NCI-H510A treated with DMSO at 0.1 percent for 48 hours (cell line): ENCODE measurements around the gene WWOX.

ENCODE experiments used
- DNase-seq: peaks from one replicate; lab custom pipeline; 2025; lab: John Stamatoyannopoulos, UW

The WWOX gene

DNA sequence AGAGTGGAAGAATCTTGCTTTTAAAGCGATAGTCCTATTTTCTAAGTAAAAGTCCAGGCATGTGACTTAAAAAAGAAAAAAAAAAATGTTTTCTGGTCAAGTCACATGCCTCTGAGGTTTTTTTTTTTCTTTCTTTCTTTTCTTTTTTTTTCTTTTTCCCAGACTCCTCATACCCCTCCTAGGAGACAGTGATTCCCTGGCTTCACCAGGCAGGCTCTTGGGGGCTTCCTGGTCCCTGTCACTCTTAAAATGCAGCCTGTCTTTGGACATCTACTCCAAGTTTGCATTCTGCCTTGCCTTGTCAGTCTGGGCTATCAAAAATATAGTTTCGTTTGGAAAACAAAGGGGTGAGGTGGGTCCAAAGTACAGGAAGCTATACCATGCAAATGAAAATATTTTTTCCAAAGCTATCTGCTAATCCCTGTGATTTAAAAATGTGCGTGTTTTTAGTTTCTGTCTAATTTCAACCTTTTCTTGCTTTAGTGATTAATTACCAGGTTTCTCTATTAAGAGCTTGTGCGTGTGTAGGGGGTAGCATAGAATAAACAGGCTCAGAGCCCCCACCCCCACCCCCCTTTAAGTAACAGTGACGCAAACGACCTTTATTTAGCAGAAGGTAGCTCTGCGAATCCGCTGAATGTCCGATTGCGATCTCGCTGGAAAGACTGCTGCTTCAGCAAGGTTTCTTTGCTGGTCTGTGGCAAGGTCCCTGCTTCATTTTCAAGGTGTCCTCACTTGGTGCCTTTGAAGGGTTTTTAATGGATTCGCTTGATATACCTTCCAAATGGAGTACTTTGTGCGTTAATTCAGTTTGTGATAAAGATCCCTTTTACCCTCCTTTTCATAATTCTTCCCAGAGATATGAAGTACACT, 510.2 kb downstream of the WWOX start:
- DNase-seq = no peak

DNA sequence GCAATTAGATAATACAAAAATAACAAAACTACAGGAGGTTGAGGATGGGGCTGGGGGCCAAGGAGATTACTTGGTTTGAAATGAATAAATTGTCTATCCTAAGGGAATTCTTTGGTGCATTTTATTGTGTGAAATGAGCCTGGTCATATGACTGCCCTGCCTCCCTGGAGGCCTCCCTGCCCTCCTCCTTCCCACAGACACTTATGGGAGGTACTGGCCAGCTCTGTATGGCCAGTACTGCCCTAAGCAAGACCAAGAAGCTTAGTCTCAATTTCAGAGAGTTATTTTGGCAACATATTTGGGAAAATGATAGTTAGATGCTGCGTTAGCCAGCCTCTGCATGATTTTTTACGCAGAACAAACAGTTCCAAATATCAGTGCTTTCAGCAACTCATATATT, 511.9 kb downstream of the WWOX start:
- no peak for DNase-seq

DNA sequence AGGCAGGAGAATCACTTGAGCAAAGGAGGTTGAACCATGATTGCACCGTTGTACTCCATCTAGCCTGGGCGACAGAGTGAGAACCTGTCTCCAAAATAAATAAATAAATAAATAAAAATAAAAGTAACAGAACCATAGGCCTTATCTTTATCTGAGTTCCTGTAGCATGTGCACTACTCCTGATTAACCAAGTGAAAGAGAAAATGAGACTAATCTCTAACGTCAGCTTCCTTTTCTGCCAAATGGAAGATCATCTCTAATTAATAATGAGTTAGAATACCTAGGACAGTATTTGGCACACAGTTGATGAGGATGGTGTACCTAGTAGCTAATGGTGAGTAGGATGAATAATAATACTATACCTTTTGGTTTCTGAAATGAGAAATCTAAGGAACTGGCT, 520.4 kb downstream of the WWOX start:
- DNase-seq = no peak

DNA sequence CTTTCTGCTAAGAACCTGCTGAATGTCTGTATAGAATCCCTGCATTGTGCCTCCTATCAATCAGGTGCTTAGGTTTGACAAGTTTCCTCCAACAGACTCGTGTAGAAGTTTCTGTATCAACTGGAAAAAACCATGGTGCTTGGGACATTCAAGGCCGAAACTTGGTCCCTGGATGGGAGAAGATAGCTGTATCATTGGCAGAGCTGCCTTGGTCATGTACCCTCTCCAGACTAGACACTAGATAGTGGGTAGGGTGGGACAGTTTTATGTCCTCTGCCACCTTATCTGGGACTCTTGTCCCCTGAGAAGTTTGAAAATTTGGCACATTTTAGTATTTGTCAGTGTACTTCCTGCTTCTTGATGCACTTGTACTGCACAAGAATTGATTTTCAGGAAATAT, 520.8 kb downstream of the WWOX start:
- no peak for DNase-seq

DNA sequence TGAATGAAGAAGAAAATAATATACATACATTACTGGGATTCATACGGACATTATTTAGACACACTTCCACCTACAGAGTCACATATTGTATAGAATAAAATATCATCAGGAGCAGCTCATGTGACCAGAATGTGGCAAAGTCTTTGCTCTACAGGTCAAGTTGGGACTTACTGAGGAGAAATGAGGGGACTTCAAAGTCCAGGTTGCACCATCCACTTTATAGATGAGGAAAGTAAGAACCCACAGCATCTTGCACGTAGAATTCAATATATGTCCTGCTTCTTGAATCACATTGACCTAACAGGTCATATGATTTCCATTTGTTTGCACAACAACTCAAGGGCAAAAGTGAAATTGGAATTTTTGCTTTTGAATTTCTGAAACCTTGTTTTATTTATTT, 524.3 kb downstream of the WWOX start:
- DNase-seq = no peak

DNA sequence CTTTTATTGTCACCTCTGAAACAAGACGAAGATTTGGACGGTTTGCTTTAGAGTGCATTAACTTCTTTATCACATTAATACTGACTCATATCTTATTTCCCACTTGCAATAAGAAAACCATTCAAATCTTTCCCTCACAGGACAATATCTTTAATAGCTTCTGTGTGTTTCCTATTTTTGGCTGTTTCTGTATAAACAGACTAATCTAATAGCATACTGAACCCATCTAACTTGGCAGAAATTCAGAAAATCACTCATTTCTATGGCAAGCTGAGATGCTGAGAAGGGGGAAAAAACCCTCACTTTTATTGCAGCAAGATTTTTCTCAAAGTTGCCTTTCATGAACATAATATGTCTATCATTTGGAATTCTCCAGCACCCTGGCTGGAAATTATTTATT, 524.9 kb downstream of the WWOX start:
- no peak for DNase-seq

DNA sequence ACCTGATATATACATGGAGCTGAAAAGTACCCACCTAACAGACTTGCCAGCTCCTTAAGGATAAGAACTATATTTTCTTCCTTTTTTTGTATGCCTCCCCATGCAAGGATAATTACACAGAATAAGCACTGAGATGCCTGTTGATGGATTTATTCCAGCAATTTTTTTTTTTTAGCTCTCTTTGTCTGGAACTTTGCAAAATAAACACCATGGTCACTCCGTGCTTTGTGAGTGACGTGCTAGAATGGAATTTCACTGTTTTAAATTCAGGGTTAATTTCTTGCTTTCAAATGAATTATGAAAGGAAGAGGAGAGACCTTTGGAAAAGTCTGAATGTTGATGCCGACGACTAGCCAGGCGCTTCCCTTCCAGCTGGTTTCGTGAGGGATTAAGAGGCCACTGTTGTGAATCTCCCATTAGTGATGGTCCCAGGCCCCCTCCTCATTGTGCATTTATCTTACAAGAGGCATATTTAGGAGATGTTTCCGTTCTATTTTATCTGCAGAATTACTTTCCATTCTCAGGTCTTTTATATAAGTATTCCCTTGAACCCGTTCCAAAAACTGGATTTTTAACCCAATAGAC, 529.1 kb downstream of the WWOX start:
- no peak for DNase-seq

DNA sequence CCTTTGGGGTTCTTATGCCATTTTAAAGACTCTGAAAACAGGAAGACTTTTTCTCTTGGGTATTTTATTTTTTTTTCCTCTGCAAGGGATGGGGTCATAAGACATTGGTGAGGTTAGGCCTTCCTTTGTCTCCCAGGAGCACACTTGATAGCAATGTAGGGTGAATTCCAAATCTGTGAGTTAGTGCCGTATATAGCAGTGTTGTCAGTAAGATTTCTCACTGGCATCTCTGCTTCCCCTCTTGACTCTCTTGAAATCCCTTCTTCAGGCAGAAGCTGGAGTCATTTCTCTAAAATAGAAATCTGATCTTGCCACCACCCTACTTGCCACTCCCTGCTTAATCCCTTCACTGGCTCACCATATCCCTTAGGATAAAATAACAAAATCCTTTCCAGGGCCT, 529.7 kb downstream of the WWOX start:
- no peak for DNase-seq

DNA sequence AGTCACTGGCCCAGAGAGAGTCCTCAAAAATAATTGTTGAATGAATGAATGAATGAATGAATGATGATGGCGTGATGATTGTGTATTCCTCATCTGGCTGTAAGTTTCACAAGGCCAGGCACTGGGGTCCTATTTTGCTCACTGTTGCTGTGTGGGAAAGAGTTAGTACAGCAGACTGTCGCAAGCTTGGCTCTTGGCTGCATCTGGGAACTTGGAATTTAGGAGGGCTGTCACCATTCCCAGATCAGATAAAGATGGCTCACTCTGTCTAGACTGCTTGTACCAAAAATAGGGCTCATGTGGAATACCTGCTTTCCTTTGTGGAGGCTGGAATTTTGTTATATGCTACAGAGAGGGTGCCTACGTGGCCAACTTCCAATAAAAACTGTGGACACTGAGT, 530.6 kb downstream of the WWOX start:
- no peak for DNase-seq

DNA sequence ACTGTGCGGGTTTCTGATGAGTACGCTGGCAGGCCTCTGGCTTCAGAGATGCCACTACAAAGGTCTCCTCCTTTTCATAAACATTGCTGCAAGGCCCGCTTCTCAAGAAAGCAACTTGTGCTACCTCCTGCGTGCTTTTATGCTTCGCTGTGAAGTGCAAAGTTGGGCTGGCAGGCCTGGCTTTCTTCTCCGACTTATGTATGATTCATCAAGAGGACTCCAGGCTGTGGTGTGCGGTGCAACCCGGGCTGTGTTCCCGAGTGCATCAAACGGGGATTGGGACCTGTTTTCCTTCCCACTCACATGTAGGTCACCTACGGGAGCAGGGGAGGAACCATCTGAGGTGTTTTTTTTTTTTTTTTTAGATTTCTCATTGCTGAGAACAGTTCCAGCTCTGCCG, 534.1 kb downstream of the WWOX start:
- no peak for DNase-seq

DNA sequence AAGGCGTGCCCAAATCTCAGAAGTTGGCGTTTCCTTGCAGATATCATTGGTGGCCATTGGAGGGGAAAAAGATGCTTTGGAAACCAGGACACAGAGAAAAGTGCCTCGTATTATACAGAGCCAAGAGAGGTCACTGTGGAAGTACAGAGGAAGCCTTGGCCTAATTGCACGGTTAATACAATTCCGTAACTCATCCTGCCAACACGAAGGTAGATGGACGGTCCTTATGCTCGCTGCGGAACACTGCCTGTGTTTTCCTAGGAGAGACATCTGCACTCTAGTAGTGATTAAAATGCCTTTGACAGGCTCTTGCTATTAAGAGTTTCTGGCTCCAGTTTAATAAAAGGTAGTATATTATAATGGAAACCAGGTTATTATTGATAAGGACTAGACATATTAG, 536.4 kb downstream of the WWOX start:
- DNase-seq = no peak

DNA sequence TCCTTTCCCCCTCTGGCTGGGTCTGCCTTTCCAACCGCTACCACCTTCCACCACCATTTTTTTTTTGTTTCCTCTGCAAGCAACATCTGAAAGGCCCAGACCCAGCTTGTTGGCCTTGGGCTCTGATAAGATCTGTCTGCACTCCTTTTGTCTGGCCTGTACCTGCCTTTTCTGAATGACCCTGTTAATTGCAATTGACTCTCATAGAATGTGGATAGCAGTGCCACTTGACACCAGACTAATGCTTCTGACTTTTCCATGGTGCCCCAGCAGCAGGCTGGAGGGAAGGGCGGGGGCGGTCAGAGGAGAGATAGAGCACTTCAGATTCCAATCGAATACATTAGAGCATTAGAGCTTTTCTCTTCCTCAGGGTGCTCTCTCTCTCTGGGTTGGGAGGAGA, 538.9 kb downstream of the WWOX start:
- peak; percentile 71 for DNase-seq

DNA sequence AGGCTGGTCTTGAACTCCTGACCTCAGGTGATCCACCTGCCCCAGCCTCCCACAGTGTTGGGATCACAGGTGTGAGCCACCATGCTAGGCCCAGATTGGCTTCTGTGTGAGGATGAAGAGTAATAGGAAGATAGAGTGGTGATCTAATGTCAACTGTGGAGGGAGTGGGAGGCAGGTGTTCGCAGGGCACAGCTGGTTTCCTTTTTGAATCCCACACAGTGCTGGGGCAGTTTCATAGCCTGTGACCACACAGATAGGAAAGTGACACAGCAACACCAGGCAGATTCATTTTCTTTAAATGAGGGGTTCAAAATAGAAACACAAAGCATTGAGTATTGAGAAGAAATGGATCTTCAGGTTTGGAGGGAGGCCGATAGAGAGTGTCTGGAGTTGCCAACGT, 540.3 kb downstream of the WWOX start:
- DNase-seq = peak; percentile 12

DNA sequence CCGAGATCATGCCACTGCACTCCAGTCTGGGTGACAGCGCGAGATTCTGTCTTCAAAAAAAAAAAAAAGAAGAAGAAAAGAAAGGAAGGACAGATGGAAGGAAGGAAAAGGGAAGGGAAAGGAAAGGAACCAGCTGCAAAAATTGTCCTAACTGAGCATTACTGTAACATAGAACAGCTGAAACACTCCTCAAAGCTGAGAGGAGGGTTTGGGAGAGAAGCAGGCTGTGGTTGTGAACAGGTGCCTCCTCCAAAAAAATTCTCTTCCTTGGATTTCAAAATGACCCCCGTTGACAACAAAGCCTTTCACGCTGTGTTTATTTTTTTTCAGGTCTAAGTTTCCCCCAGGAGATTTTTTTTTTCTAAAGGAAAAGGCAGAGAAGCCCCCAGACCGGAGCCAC, 541.4 kb downstream of the WWOX start:
- DNase-seq = no peak

DNA sequence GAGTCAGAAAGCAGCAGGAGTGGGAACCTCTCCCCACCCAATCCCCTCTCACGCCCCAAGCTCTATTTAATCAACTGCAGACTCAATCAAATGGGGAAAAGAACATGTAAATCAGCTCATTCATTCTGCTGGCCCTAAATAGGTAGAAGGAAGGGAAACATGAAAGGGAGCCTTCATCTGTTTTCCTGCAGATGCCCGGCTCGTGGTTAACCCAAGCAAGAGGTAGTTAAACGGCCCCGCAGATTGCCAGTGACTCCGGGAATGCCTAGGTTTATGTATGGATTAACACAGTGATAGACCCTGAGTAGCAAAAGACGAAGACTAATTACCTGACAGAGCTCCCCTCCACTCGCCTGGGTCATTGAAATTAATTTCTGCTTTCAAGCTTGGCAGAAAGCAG, 542.0 kb downstream of the WWOX start:
- no peak for DNase-seq

DNA sequence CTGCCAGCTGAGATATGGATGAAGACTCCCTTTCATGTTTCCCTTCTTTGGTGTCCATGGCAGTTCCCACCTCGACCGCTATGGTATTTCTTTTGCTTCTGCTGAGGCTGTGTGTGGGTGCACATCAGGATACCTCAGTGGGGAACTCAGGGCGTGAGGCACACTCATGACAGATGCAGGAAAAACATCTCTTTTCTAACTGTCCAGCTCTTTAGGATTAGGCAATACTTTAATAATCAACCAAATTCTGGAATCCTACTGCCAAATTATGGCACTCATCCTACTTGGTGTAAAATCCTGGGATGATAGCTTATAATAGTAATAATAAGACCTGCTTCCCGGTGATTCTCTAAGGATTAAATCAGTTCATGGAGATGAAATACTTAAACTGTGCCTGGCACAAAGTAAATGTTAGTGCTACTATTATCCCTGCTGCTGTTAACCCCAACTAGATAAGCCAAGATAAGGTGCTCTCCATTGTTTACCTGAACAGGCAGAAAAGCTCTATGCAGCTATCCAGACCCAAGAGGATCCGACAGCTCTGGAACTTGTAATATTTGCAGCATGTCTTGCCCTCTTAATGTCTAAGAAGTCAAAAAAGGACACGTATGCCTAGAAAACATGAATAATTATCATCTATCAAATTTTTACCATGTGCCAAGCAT, 543.3 kb downstream of the WWOX start:
- DNase-seq = no peak

DNA sequence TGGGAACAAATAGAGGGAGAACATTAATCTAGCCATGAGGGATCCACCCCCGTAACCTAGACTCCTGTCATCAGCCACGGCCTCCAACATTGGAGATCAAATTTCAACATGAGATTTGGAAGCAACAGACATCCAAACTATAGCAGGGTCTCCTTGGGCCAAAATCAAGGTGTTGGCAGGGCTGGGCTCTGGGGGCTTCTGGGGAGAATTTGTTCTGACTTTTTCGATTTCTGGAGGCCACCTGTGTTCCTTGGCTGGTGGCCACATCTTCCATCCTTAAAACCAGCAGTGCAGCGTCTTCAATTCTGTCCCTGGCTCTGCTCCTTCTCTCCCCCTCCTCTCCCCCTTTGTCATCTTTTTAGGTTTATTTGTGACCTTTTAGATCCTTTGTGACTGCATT, 546.2 kb downstream of the WWOX start:
- no peak for DNase-seq

DNA sequence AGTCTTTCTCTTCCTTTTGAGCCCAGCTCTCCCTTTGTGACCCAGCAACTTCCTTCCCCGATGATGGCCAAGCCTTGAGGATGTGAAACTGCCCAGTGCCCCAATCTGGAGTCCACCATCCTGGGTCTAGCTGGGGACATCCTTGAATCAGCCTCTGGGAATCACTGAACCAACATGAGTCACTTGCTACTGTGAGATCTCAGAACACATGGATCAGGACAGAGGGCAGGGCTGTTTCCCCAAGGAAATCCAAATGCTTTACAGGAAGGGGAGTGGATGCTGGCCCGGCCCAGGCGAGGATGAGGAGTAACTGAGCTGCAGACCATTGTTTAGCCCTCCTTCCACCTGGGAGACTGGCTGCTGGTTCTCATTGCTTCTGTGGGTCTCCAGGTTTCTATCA, 547.6 kb downstream of the WWOX start:
- no peak for DNase-seq

DNA sequence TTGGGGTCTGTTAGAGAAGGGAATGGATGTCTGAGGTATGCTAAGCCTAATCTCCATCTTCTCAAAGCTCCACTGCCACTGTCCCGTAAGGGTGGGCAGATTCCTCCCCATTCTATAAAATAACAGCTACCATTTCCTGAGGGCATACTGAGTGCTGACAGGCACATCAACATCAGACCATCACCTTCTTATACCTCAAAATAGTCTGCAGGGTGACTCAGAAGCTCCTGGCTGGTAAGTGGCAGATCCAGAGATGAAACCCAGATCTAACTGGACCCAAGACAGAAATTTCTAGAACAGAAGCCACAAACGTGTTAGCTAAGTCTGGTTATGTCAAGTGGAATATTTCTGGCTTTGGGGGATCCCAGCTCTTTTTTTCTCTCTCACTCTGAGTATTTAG, 548.0 kb downstream of the WWOX start:
- DNase-seq = no peak

DNA sequence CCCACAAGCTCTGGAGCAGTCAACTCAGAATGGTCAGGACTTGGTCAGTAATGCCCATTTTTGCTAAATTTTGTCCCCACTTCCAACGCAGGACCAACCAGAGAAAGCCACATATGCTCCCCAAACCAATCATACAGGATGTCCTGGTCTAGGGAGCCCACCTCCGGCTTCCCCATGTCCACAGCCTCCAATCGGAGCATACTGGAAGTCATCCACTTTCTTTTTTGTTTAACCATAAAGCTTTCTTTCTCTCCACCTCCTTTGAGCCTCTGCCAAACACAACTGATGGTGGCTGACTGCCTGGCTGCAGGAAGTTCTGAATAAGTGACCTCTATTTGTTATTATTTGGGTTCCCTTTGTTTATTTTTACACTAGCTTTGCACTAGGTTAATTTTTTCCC, 549.1 kb downstream of the WWOX start:
- DNase-seq = no peak

DNA sequence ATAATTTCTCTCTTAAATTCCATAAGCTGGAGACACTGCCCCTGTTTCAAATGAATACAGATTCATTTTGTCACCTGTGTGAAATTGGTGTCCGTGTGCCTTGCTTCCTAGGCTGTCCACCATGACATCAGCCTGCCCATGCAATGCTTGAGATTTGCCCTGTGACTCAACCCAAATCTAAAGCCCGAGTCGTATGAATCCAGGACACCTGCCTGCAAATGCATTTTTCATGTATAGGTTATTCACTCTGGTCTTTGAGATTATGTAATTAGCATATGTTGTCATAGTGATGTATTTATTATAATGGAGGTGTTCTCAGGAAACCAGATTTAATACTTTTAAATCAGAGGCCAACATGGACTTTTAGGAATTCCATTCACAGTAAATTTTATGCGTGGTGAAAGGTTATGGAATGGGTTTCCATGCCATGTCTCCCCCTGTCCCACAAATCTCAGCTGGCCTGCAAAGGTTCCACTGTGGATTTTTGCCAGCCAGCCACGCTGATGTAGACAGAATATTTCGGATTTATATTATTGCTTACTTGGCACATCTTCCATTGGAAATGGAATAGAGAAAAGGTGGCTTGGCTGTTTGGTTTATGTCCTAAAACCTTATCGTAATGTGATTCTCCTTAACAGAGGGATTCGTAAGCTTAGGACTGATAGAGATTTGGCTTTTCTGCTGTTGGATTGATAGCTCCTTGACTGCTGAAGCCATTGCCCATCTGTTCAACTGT, 551.1 kb downstream of the WWOX start:
- DNase-seq = no peak

DNA sequence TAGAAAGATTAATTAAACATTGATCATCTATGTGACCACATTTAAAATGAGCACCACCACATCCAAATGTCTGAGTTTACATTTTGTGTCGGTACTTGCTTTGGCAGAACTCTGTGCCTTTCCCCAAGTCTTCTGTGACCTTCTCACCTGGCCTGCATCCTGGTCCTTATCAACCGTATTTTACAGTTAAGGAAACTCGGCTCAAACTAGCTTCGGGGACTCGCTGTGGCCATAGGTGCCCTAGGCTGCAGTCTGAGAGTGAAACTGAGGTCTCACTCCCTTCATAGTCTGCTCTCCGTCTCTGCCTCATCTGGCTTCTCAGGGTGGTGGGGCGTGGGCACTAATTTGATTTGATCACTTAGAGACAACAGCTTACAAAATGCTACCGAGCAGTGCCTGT, 555.5 kb downstream of the WWOX start:
- DNase-seq = no peak
